Trophoblast cell (in vitro differentiated cells and primary cell): ENCODE measurements around the gene DNAJC2.

ENCODE experiments used
- DNase-seq, 2 donors: peaks; one replicate each; pipeline ENCODE4 v3.0.0-alpha.2; 2016
- H2AFZ ChIP-seq: 2 replicates; pipeline ENCODE4 v1.6.1; 2013; ENCODE audit warnings: low read length, moderate library complexity, mild to moderate bottlenecking; ENCODE audit not compliant: insufficient read depth, poor library complexity
- H2AK5ac ChIP-seq: 2 replicates; pipeline ENCODE4 v1.6.1; 2013; ENCODE audit warnings: mild to moderate bottlenecking, low read length
- H2BK120ac ChIP-seq: 2 replicates; pipeline ENCODE4 v1.6.1; 2013; ENCODE audit warnings: low read length, mild to moderate bottlenecking, moderate library complexity; ENCODE audit not compliant: insufficient read depth, poor library complexity
- H2BK12ac ChIP-seq: 2 replicates; pipeline ENCODE4 v1.6.1; 2013; ENCODE audit warnings: mild to moderate bottlenecking, low read length, moderate library complexity
- H2BK5ac ChIP-seq: 2 replicates; pipeline ENCODE4 v1.6.1; 2013; ENCODE audit warnings: low read length, low read depth, moderate library complexity, mild to moderate bottlenecking; ENCODE audit not compliant: poor library complexity
- H3K14ac ChIP-seq: 2 replicates; pipeline ENCODE4 v1.6.1; 2013; ENCODE audit warnings: mild to moderate bottlenecking, low read length
- H3K18ac ChIP-seq: 2 replicates; pipeline ENCODE4 v1.6.1; 2013; ENCODE audit warnings: mild to moderate bottlenecking, low read length
- H3K23ac ChIP-seq: 2 replicates; pipeline ENCODE4 v1.6.1; 2013; ENCODE audit warnings: low read length
- H3K27ac ChIP-seq: 2 replicates; pipeline ENCODE4 v1.5.1; 2013; ENCODE audit warnings: low read depth, mild to moderate bottlenecking, inconsistent platforms, low read length, moderate library complexity
- H3K27me3 ChIP-seq: 2 replicates; pipeline ENCODE4 v1.6.1; 2013; ENCODE audit warnings: inconsistent platforms, mild to moderate bottlenecking, low read length, moderate library complexity; ENCODE audit not compliant: insufficient read depth
- H3K36me3 ChIP-seq, 2 experiments: 1 replicate in 1 of 2; 2 replicates in 1 of 2; pipeline ENCODE4 v1.6.1; 2013; ENCODE audit warnings: low read length in 2 of 2, mild to moderate bottlenecking in 2 of 2, moderate library complexity in 1 of 2; ENCODE audit not compliant: insufficient read depth in 2 of 2, control insufficient read depth in 1 of 2
- H3K4ac ChIP-seq: 2 replicates; pipeline ENCODE4 v1.6.1; 2013; ENCODE audit warnings: low read depth, mild to moderate bottlenecking, low read length, moderate library complexity
- H3K4me1 ChIP-seq, 2 experiments: 1 replicate in 1 of 2; 2 replicates in 1 of 2; pipeline ENCODE4 v1.6.1; 2013; ENCODE audit warnings: low read length in 2 of 2, mild to moderate bottlenecking in 2 of 2, moderate library complexity in 1 of 2; ENCODE audit not compliant: insufficient read depth in 2 of 2, control insufficient read depth in 1 of 2
- H3K4me2 ChIP-seq: 2 replicates; pipeline ENCODE4 v1.6.1; 2013; ENCODE audit warnings: inconsistent platforms, mild to moderate bottlenecking, low read length, moderate library complexity
- H3K4me3 ChIP-seq: 2 replicates; pipeline ENCODE4 v1.5.1; 2013; ENCODE audit warnings: mild to moderate bottlenecking, low read depth, low read length, inconsistent platforms
- H3K79me1 ChIP-seq: one replicate; pipeline ENCODE4 v1.6.1; 2013; ENCODE audit warnings: low read length
- H3K79me2 ChIP-seq: 2 replicates; pipeline ENCODE4 v1.6.1; 2013; ENCODE audit warnings: low read length, mild to moderate bottlenecking; ENCODE audit not compliant: control insufficient read depth, insufficient read depth, poor library complexity
- H3K9ac ChIP-seq: 2 replicates; pipeline ENCODE4 v1.6.1; 2013; ENCODE audit warnings: mild to moderate bottlenecking, low read length
- H3K9me3 ChIP-seq: 2 replicates; pipeline ENCODE4 v1.6.1; 2013; ENCODE audit warnings: low read depth, mild to moderate bottlenecking, control low read depth, inconsistent platforms, low read length; ENCODE audit not compliant: insufficient read depth
- H4K12ac ChIP-seq: 2 replicates; pipeline ENCODE4 v1.6.1; 2013; ENCODE audit warnings: low read depth, mild to moderate bottlenecking, low read length, moderate library complexity
- H4K8ac ChIP-seq: 2 replicates; pipeline ENCODE4 v1.6.1; 2013; ENCODE audit warnings: low read depth, mild to moderate bottlenecking, low read length, moderate library complexity
- H4K91ac ChIP-seq: one replicate; pipeline ENCODE4 v1.6.1; 2013; ENCODE audit warnings: low read depth, mild to moderate bottlenecking, low read length, moderate library complexity
- WGBS: extraction: QIAGEN DNeasy Blood & Tissue Kit; methylation state at CpG from one replicate; pipeline ENCODE4 v1.1.7; 2013; ENCODE audit warnings: missing lambda C conversion rate; ENCODE audit not compliant: insufficient read length, insufficient coverage; ENCODE audit errors: extremely low coverage; 5-methylcytosine and 5-hydroxymethylcytosine counted together

Gene DNAJC2

GRCh38 chr7:103388469-103389140 is 44.0 kb upstream of the DNAJC2 start:
- Histone ChIP-seq H2BK12ac (no peak overlapping the region), H3K79me1 (no peaks in the 10 kb centered on the region), H2BK120ac (no peak overlapping the region), H3K4me1 (no peaks in the 10 kb centered on the region), H3K4ac (no peak overlapping the region), H3K23ac (no peak overlapping the region), H4K12ac (no peak overlapping the region), H3K4me3 (no peak overlapping the region), H3K9ac (no peak overlapping the region), H3K14ac (no peak overlapping the region), H3K27me3 (no peaks in the 10 kb centered on the region), H3K79me2 (no peaks in the 10 kb centered on the region), H2AK5ac (no peak overlapping the region), H4K8ac (no peak overlapping the region), H3K4me2 (no peak overlapping the region), H2AFZ (no peak overlapping the region), H3K9me3 (no peaks in the 10 kb centered on the region), H3K27ac (no peak overlapping the region), H3K36me3 (no peaks in the 10 kb centered on the region), H3K18ac (no peak overlapping the region), H4K91ac (no peak overlapping the region), H2BK5ac (no peak overlapping the region)
- no peak for DNase-seq
- WGBS, result no CpG with 5 or more reads among the region's 4 CpGs

- H4K8ac ChIP-seq, result no peak overlapping the region
- H3K4me3 ChIP-seq, result no peak overlapping the region
- H3K9me3 ChIP-seq, result no peaks in the 10 kb centered on the region
- DNase-seq, result no peak
- no peaks in the 10 kb centered on the region for H3K36me3 ChIP-seq
- H3K27ac ChIP-seq, result no peak overlapping the region
- no peak overlapping the region for H2BK120ac ChIP-seq
- H3K4me1 ChIP-seq, result no peaks in the 10 kb centered on the region
- no peak overlapping the region for H2BK12ac ChIP-seq
- WGBS, result no CpG with 5 or more reads among the region's 1 CpG
- no peak overlapping the region for H3K4ac ChIP-seq
- no peak overlapping the region for H3K14ac ChIP-seq
- no peak overlapping the region for H2AFZ ChIP-seq
- H3K79me2 ChIP-seq, result no peaks in the 10 kb centered on the region
- no peak overlapping the region for H3K18ac ChIP-seq
- no peaks in the 10 kb centered on the region for H3K27me3 ChIP-seq
- H3K79me1 ChIP-seq, result no peaks in the 10 kb centered on the region
- no peak overlapping the region for H2BK5ac ChIP-seq
- no peak overlapping the region for H3K23ac ChIP-seq
- H4K12ac ChIP-seq, result no peak overlapping the region
- H2AK5ac ChIP-seq, result no peak overlapping the region
- H3K9ac ChIP-seq, result no peak overlapping the region
- no peak overlapping the region for H3K4me2 ChIP-seq
- H4K91ac ChIP-seq, result no peak overlapping the region
These were observed 42.7 kb upstream of the DNAJC2 start for GRCh38 chr7:103387242-103387641.

- Histone ChIP-seq H4K91ac (no peak overlapping the region), H3K79me2 (no peaks in the 10 kb centered on the region), H3K27ac (no peak overlapping the region), H2BK120ac (no peak overlapping the region), H3K79me1 (no peaks in the 10 kb centered on the region), H2BK5ac (no peak overlapping the region), H4K12ac (no peak overlapping the region), H3K36me3 (no peaks in the 10 kb centered on the region), H3K27me3 (no peaks in the 10 kb centered on the region), H3K9me3 (peaks cover 2% of the 10 kb centered on the region), H3K4me2 (no peak overlapping the region), H3K23ac (no peak overlapping the region), H2BK12ac (no peak overlapping the region), H4K8ac (no peak overlapping the region), H3K14ac (no peak overlapping the region), H3K4ac (no peak overlapping the region), H3K4me1 (no peaks in the 10 kb centered on the region), H2AK5ac (no peak overlapping the region), H3K18ac (no peak overlapping the region), H3K9ac (no peak overlapping the region), H3K4me3 (no peak overlapping the region), H2AFZ (no peak overlapping the region)
- WGBS, result 100% methylated on average over 1 of the region's 5 CpGs
- DNase-seq, result no peak
These were observed 37.5 kb upstream of the DNAJC2 start for GRCh38 chr7:103382032-103382402.

GRCh38 chr7:103381280-103382031 is 36.9 kb upstream of the DNAJC2 start:
- Histone ChIP-seq H3K4me3 (no peak overlapping the region), H3K36me3 (no peaks in the 10 kb centered on the region), H2AK5ac (no peak overlapping the region), H3K4ac (no peak overlapping the region), H4K12ac (no peak overlapping the region), H3K4me2 (no peak overlapping the region), H4K91ac (no peak overlapping the region), H2BK120ac (no peak overlapping the region), H3K79me1 (no peaks in the 10 kb centered on the region), H2AFZ (no peak overlapping the region), H3K79me2 (no peaks in the 10 kb centered on the region), H3K9ac (no peak overlapping the region), H3K9me3 (peaks cover 2% of the 10 kb centered on the region), H3K27me3 (no peaks in the 10 kb centered on the region), H3K4me1 (no peaks in the 10 kb centered on the region), H3K27ac (no peak overlapping the region), H3K14ac (no peak overlapping the region), H2BK5ac (no peak overlapping the region), H3K18ac (no peak overlapping the region), H3K23ac (peak overlapping the region; percentile 54), H4K8ac (no peak overlapping the region), H2BK12ac (no peak overlapping the region)
- 100% methylated on average over 2 of the region's 4 CpGs for WGBS
- no peak for DNase-seq
